Smooth muscle cell (in vitro differentiated cells): ENCODE results near the gene TEX9. TPM values are rescaled to one million over a fixed set of nuclear protein-coding genes. Genes with fewer than 3 reads are reported as not detected.
"Not testable (repeated sequence)": the region's sequence is repeated elsewhere in the genome, so short reads cannot be mapped to it uniquely, and the experiment has no call there.

Experiments used
- DNase-seq: peaks from one replicate; lab custom pipeline; 2025; ENCODE audit not compliant: unreplicated experiment; lab: John Stamatoyannopoulos, UW
- H2AFZ ChIP-seq: fragments of 200-600 bp; sonication (generic); 2 replicates; pipeline ENCODE4 v1.6.0; 2016; ENCODE audit warnings: antibody characterized with exemption, low read depth, mild to moderate bottlenecking
- H3F3A ChIP-seq: fragments of 200-600 bp; sonication (generic); 2 replicates; pipeline ENCODE4 v1.6.0; 2017; ENCODE audit warnings: antibody characterized with exemption, low read depth
- H3K27ac ChIP-seq: fragments of 200-600 bp; sonication (generic); 2 replicates; pipeline ENCODE4 v1.5.1; 2016; ENCODE audit warnings: low read depth, mild to moderate bottlenecking
- H3K27me3 ChIP-seq: fragments of 200-600 bp; sonication (generic); 2 replicates; pipeline ENCODE4 v1.6.1; 2016; ENCODE audit warnings: low read depth, mild to moderate bottlenecking
- H3K36me3 ChIP-seq: fragments of 200-600 bp; sonication (generic); 2 replicates; pipeline ENCODE4 v1.5.1; 2016; ENCODE audit warnings: low read depth
- H3K4me1 ChIP-seq: fragments of 200-600 bp; sonication (generic); 2 replicates; pipeline ENCODE4 v1.5.1; 2016; ENCODE audit warnings: low read depth
- H3K4me2 ChIP-seq: fragments of 200-600 bp; sonication (generic); 2 replicates; pipeline ENCODE4 v1.6.0; 2016; ENCODE audit warnings: mild to moderate bottlenecking
- H3K4me3 ChIP-seq: fragments of 200-600 bp; sonication (generic); 2 replicates; pipeline ENCODE4 v1.5.1; 2016; ENCODE audit warnings: mild to moderate bottlenecking
- H3K79me2 ChIP-seq: fragments of 200-600 bp; sonication (generic); 2 replicates; pipeline ENCODE4 v1.6.0; 2016; ENCODE audit warnings: low read depth, mild to moderate bottlenecking
- H3K9ac ChIP-seq: fragments of 200-600 bp; sonication (generic); 2 replicates; pipeline ENCODE4 v1.6.0; 2016; ENCODE audit warnings: low read depth
- H3K9me3 ChIP-seq: fragments of 200-600 bp; sonication (generic); replicated peaks from 2 replicates; pipeline ENCODE4 v1.5.1; 2016; ENCODE audit warnings: low read depth
- H4K20me1 ChIP-seq: fragments of 200-600 bp; sonication (generic); 2 replicates; pipeline ENCODE4 v1.6.0; 2016; ENCODE audit warnings: low read depth
- CTCF ChIP-seq: fragments of 200-600 bp; sonication (generic); IDR thresholded peaks from 2 replicates; pipeline ENCODE4 v1.5.1; 2017; ENCODE audit warnings: borderline replicate concordance, mild to moderate bottlenecking, antibody characterized with exemption; ENCODE audit not compliant: insufficient read depth, poor library complexity, severe bottlenecking
- WGBS: methylation state at CpG from one replicate; pipeline ENCODE4 v1.1.7; 2016; ENCODE audit warnings: low lambda C conversion rate; 5-methylcytosine and 5-hydroxymethylcytosine counted together
- polyA plus RNA-seq: library from polyadenylated mRNA; unstranded; fragments of >200 nt; fragmentation: Nextera tagmentation; extraction: Ambion mirVana; gene quantifications from 2 replicates; pipeline ENCODE4 v1.2.1, GENCODE V29; 2016
- total RNA-seq: library from RNA; depleted of rRNA; stranded (reverse); fragments of >200 nt; gene quantifications from 2 replicates; pipeline ENCODE4 v1.2.3, GENCODE V29; 2014

Gene TEX9
- total and polyA plus RNA-seq, 2 experiments from 2014 or later, result 4.0 to 5.3 TPM

GRCh38 chr15:56367156-56367555 lies 1.9 kb downstream of the TEX9 start:
- H3K4me3 ChIP-seq, result no peak overlapping the region
- no peak for DNase-seq
- no peaks in the 10 kb centered on the region for H4K20me1 ChIP-seq
- H2AFZ ChIP-seq, result no peak overlapping the region
- H3K9me3 ChIP-seq, result no peaks in the 10 kb centered on the region
- peaks cover 6% of the 10 kb centered on the region for H3K4me1 ChIP-seq
- H3K79me2 ChIP-seq, result no peaks in the 10 kb centered on the region
- H3F3A ChIP-seq, result no peaks in the 10 kb centered on the region
- H3K27ac ChIP-seq, result no peak overlapping the region
- no peak for TF ChIP-seq CTCF
- H3K9ac ChIP-seq, result no peak overlapping the region
- no peaks in the 10 kb centered on the region for H3K36me3 ChIP-seq
- WGBS, result 91% methylated on average over 3 of the region's 3 CpGs
- no peaks in the 10 kb centered on the region for H3K27me3 ChIP-seq
- H3K4me2 ChIP-seq, result no peak overlapping the region

GRCh38 chr15:56369234-56369633 lies 4.0 kb downstream of the TEX9 start:
- Histone ChIP-seq H3K36me3 (no peaks in the 10 kb centered on the region), H3K9me3 (no peaks in the 10 kb centered on the region), H3K4me3 (no peak overlapping the region), H3K27me3 (no peaks in the 10 kb centered on the region), H3K79me2 (no peaks in the 10 kb centered on the region), H3K27ac (no peak overlapping the region), H3K4me1 (peaks cover 6% of the 10 kb centered on the region), H3K4me2 (no peak overlapping the region), H4K20me1 (no peaks in the 10 kb centered on the region), H3F3A (no peaks in the 10 kb centered on the region), H3K9ac (no peak overlapping the region), H2AFZ (no peak overlapping the region)
- no peak for TF ChIP-seq CTCF
- no peak for DNase-seq
- 80% methylated on average over 4 of the region's 4 CpGs for WGBS

- H3K4me3 ChIP-seq, result no peak overlapping the region
- H3K9ac ChIP-seq, result no peak overlapping the region
- no peaks in the 10 kb centered on the region for H3K9me3 ChIP-seq
- H3K27me3 ChIP-seq, result no peaks in the 10 kb centered on the region
- no peak for TF ChIP-seq CTCF
- no peaks in the 10 kb centered on the region for H3K36me3 ChIP-seq
- DNase-seq, result no peak
- H3K79me2 ChIP-seq, result no peaks in the 10 kb centered on the region
- no peak overlapping the region for H3K4me2 ChIP-seq
- no peaks in the 10 kb centered on the region for H4K20me1 ChIP-seq
- 85% methylated on average over 2 of the region's 2 CpGs for WGBS
- H3F3A ChIP-seq, result no peaks in the 10 kb centered on the region
- no peaks in the 10 kb centered on the region for H3K4me1 ChIP-seq
- H3K27ac ChIP-seq, result no peak overlapping the region
- no peak overlapping the region for H2AFZ ChIP-seq
These were observed 6.4 kb downstream of the TEX9 start for GRCh38 chr15:56371495-56372147.

- H3K27me3 ChIP-seq, H3K9ac ChIP-seq, H3K4me1 ChIP-seq, DNase-seq, H3K4me3 ChIP-seq, H3K9me3 ChIP-seq, H3K79me2 ChIP-seq, H3F3A ChIP-seq, H3K4me2 ChIP-seq, H3K27ac ChIP-seq, H3K36me3 ChIP-seq, H4K20me1 ChIP-seq, H2AFZ ChIP-seq: not testable (repeated sequence)
- 98% methylated on average over 2 of the region's 2 CpGs for WGBS
These were observed 9.5 kb downstream of the TEX9 start for GRCh38 chr15:56374693-56375092.

GRCh38 chr15:56377822-56378221 lies 12.6 kb downstream of the TEX9 start:
- H3K9ac ChIP-seq, H3K9me3 ChIP-seq, H4K20me1 ChIP-seq, H3K36me3 ChIP-seq, H2AFZ ChIP-seq, H3F3A ChIP-seq, H3K4me2 ChIP-seq, H3K4me1 ChIP-seq, H3K4me3 ChIP-seq, H3K27ac ChIP-seq, DNase-seq, H3K27me3 ChIP-seq, H3K79me2 ChIP-seq: not testable (repeated sequence)
- WGBS, result 93% methylated on average over 2 of the region's 2 CpGs
